ENCODE results near the gene RXRA.

The RXRA gene

DNA sequence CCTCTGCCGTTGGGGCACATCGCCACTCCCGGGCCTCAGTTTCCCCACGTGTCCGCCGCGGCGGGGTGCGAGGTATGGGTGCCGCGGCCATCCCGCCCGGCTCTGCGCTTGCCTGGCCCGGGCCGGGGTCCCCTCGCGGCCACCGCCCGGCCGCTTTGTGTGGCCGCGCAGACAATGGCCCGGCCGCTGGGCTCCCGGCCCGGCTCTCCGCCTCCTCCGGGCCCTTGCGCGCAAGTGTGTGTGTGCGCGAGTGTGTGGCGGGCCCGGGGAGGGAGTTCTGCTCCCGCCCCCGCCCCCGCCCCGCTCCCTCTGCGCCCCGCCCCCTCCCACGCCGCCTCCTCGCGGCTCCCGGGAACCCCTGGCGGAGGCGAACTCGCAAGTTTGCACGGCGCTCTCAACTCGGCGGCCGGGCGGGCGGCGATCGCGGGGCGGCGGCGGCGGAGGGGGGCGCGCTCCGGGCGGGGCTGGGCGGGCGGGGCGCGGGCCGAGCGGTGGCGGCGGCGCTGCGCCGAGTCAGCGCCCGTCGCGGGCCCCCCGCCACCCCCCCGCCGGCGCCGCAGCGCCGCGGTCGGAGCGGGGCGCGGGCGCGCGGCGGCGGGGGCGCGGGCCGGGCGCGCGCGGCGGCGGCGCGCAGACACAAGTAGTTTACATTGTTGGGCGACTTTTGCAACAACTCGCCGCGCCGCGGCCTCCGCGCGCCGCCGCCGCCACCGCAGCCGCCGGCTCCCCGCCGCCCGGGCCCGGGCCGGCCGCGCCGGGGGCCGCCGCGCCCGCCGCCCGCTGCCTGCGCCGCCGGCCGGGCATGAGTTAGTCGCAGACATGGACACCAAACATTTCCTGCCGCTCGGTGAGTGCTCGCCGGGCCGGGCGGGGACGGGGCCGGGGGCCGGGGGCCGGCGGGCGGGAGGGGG, at the start of gene RXRA:
RXRA (plus strand) TSS at position 643 of the 911 bp plus-strand sequence; CDS start at position 820, 177 bp downstream.
- no peak for DNase-seq (ENCODE audit: low read depth, low spot score)

DNA sequence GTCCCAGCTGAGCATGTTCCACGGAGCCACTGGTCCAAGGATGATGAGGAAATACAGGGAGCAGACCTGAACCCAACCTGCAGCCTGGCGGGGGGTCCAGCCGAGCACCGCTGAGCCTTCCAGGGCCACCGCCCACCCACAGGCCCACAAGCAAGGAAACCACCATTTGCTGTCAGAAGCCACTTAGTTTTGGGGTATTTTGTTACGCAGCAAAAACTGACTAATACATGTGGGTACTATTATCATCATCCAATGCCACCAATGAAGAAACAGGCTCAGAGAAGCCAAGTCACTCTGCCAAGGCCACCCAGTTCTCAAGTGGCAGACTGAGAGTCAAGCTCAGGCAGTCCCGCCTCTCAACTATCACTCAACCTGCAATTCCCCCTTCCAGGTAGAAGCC, 48.0 kb upstream of the RXRA start:
- no peak for DNase-seq (ENCODE audit: low read depth, low spot score)

DNA sequence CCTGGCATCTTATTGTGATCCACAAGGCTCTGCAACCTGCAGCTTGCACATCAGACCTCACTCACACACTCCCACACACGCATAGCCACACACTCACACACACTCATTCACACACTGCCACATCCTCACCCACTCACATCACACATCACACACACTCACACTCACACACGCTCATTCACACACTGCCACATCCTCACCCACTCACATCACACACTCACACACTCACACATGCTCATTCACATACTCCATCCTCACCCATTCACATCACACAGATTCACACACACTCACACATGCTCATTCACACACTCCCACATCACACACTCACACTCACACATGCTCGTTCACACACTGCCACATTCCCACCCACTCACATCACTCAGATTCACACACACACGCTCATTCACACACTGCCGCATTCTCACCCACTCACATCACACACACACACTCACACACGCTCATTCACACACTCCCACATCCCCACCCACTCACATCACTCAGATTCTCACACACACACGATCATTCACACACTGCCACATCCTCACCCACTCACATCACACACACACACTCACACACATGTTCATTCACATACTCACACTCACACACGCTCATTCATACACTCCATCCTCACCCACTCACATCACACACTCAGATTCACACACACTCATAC, 47.1 kb upstream of the RXRA start:
- no peak for DNase-seq (ENCODE audit: low read depth, low spot score)

DNA sequence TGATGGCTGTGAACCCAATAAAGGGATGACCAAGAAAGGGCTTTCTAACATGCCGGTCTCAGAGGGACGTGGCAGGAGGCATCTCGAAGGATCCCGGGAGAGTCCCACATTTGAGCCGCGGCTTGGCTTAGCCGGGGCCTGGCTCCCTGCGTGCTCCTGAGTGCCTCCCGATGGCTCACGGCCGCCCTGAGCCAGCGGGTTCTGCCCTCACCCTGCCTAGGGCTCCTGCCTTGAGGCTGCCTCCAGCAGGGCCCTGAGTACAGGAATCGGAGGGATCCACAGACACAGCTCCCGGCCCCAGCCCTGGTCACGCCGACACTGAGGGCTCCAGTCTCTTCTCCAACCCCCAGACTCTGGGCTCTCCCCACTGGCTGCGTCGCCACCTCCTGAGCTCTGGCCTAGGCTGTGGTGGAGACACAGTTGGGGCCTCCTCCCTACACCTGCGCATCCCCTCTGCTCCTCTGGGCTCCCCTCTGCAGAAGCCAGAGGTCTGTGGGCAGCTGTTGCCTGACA, 44.1 kb upstream of the RXRA start:
- no peak for DNase-seq (ENCODE audit: low read depth, low spot score)

DNA sequence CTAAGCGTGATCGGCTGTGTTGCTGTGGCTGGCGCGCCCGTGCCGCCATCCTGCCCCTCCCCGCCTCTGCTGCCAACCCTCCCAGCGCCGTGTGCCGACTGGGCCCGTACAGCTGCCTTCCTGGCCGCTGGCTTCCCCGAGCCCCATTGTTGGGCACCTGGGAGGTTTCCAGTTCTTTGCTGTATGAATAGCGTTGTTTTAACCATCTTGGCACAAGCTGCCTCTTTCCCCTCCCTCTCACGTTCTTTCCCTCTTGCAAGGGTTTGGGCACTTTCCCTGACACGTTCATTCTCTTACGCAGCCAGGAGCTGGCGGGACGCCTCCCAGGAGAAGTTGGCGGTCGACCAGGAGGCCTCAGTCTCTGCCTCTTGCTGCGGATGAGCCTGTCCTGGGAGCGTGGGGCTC, 43.1 kb upstream of the RXRA start:
- DNase-seq (ENCODE audit: low read depth, low spot score): no peak

DNA sequence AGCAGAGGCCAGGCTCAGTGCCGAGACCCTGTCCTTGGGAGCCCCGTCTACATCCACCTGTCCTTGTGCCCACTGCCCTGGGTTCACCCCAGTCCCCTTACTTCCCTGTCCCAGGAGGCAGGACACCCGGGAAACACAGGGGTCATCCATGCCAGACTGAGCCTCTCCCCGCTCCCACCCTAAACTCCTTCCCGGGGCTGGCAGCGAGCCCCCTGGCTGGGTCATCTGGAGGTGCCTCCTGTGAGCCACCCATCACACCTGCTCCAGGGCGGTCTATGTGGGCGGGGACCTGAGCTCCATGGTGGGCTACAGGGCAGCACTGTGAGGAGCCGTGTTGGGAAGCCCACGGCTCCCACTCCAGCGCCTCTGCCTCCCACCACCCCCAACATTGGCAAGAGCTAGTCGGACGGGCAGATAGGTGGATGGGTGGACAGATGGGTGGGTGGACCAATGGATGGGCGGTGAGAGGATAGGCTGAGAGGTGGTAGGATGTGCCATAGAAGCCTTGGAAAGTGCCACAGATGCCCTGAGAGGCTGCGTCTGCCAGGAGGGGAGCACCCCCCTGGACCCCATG, 42.5 kb upstream of the RXRA start:
- no peak for DNase-seq (ENCODE audit: low read depth, low spot score)

DNA sequence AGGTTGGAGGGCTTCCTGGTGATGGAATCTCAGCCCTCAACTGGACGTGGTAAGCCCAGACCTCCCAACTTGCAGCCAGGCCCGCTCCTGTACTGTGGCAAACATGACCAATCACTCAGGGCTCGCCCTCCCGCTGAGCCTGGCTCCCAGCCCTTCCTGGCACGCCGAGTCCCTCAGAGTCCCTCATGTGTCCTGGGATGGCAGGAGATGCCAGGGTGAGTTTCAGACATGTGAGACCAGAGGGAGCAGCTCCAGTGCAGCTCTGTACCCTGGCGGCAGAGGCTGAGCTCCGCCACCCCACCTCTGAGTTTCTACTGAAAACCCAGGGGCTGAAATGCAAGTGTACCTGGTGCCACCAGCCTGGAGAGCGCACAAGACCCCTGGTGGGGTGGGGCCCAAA, 42.0 kb upstream of the RXRA start:
- DNase-seq (ENCODE audit: low read depth, low spot score): no peak

DNA sequence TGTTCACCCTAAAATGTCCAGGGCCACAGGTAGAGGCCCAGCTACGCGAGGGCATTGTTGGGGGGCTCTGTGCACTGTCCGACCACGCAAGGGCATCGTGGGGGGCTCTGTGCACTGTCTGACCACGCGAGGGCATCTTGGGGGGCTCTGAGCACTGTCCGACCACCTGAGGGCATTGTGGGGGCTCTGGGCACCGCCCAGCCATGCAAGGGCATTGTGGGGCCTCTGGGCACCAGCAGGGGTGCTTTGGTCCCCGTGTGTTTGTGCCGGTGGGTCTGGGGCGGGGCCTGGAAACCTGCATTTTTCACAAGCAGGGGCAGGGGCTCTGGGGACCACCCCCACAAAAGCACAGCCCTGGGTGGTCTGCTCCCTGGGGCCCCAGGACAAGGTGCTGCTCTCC, 41.5 kb upstream of the RXRA start:
- DNase-seq (ENCODE audit: low read depth, low spot score): no peak

DNA sequence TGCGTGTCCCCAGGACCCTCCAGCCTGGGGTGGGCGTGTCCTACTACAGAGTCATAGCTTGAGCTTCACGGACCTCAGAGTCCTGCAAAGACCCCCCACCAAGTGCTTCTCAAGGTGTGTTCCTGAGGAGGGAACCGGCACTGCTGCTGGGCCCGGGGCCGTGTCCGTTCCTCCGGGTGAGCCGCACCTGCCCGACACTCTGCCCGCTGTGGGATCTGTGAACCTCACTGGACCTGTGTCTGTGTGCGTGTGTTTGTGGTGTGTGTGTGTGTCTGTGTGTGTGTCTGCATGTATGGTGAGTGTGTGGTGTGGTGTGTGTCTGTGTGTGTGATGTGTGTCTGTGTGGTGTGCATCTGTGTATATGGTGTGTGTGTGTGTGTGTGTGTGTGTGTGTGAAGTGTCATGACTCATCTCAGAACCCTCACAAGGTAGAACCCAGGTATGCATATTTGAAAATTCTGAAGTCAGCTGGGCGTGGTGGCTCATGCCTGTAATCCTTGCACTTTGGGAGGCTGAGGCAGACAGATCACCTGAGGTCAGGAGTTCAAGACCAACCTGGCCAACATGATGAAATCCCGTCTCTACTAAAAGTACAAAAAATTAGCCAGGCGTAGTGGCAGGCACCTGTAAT, 40.9 kb upstream of the RXRA start:
- DNase-seq (ENCODE audit: low read depth, low spot score): no peak

DNA sequence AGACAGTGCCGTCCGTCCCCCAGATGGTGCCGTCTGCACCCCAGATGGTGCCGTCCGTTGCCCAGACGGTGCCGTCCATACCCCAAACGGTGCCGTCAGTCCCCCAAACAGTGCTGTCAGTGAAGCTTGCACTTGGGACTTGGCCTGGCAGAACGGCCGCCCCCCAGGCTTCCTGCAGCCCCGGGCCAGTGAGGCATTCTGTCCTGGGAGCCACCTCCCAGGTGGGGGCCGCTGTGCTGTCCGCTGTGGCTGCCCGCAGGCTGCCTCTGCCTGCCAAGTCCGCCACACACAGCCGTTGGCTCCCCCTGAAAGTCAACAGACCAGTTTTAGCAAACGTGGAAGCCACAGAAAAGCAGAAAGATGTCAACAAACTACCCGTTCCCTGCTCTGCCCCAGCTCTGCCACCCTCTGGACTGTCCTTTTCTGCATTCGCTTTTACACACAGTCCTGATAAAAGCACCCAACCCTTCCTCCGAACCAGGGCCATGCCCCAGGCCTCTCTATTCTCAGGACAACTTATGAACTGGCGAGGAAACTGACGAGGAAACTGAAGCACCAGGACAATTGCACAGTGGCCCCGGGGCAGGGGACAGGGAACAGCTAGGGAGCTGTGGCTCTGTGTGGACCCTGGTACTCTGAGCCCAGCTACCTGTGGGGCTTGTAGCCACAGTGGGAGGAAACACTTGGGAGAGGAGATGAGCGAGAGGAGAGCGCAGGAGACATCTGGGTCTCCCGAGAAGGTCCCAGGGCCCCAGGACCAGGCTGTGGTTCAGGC, 39.6 kb upstream of the RXRA start:
- DNase-seq (ENCODE audit: low read depth, low spot score): no peak

DNA sequence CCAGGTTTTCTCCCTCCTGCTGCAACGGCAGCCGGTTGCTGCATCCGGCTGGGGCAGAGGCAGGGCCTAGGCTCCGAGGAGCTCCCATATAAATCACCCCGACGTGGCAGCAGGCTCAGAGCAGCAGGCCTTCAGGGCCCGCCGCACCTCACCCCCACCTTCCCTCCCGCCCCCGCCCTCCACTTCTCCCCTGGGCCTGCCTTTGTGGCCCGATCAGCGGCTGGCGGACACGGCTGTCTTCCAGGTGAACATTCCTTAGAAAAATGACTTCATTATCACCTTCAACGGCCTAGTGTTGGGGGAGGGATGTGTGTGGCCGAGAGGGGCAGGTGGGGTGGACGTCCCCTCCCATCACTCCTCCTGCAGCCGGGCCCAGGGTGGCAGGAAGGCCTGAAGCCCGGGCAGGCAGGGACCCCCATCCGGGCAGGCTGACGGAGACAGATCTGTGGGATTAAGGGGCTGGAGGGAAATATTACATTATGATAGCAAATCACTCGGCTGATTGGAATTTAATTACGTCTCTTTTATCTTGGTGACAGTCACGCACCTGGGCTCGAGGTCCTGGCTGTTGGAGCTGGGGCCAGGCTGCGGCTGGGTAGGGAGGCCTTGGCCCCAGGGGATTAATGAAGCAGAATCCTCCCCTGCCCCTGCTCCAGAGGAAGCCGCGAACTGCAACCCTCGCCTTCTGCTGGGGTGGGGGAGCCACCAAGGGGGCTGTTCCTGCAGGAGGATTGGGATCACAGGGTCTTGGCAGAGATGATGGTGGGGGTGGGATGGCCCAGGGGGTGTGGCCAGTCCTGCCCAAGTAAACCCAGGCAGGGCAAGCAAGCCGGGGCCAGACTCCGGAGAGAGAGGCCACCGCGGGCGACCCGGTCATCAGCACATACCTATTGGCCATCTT, 38.4 kb upstream of the RXRA start:
- no peak for DNase-seq (ENCODE audit: low read depth, low spot score)

DNA sequence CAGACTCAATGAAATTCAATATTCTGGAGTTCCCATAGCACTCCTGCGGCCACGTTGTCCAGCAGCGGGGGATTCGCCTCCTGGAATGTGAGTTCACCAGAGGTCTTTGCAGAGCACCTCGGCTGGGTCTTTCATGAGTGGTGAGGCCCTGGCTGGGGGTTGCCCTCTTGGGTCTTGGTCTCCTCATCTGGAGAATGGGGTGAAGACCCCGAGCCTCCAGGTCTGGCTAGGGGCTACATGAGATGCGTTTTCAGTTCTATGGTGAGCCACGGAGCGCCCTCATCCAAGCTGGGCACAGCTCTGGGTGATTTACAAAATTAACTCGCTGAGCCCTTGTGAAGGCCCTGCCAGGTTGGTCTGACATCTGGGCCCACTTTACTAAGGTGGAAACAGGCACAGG, 37.5 kb upstream of the RXRA start:
- no peak for DNase-seq (ENCODE audit: low read depth, low spot score)

DNA sequence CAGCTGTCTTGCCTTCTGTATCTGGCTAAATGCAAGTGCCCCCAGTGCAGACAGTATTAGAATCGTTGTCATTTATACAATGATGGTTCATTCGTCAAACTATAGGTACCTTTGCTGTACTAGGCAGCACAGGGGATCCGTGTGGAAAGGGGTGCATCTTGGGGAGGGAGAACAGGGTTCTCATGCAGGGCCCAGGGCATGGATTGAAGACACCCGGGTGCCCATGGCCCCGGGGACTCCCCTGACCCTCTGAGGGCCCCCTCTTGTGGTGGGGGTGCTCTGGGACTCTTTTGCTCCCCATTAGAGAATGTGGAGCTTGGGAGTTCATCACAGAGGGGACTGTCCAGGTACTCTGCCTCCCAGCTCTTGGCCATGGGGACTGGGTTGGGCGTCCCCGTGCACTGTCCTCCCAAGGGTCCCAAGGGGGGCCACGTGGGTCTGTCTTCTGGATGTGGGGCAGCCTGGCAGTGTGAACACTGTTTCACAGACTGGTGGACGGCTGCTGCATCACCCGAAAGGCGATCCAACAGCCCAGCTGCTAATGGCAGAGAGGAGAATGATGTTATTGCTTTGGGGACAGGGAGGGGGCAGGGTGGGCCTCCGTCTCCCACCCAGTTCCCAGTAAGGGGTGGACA, 36.9 kb upstream of the RXRA start:
- DNase-seq (ENCODE audit: low read depth, low spot score): no peak

DNA sequence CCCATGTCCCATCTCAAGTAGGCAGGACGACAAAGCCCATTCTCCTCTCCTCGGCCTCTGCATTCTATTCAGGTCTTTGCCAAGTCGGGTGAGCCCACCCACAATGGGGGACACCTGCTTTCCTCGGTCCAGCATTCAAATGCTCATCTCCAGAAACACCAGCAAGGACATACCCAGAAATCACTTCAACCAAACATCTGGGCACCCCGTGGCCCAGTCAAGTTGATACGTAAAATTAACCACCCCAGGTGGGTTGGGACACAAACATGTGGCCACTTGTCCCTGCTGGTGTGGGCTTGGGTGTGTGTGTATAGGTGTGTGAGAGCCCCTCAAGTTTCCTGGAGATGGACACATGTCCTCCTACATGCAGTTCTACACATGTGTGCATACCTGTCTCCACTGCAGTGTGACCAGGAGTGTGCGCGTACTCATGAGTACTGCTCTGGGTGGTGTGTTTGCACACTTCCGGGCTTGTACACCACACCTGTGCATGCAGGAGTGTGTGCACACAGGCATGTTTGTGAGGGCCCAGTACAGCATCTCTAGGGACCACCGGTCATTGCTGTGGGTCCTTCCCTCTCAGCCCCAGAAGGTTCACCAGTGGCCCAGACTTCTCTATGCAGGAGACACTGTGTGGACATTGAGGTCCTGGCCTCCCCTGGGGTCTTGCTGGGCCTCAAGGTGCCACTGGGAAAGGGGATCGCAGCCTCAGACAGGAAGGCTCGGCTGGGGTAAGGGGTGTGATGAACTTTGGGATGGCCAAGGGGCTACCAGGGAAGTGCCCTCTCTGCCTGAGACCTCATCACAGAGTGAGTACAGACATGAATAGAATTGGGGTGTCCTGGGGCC, 35.4 kb upstream of the RXRA start:
- no peak for DNase-seq (ENCODE audit: low read depth, low spot score)

DNA sequence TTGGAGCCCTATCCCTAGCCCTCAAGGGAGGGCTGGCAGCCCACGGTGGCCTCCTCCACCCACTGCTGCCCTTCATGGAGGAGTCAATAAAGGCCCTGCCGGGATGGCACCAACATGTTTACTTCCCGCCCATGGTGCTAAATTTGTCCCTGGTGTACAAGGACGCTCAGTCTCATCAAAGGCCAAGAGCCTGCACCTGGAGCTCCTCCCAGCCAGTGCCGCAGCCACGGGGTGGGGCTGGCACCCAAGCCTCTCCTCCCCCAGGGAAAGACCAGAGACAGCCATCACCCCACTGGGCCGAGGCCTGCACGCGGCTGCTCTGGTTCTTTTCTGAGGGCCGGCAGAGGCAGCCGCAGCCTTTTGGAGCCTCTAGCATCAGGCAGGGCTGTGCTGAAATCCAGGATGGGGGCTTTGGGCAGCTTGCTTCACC, 34.8 kb upstream of the RXRA start:
- no peak for DNase-seq (ENCODE audit: low read depth, low spot score)

DNA sequence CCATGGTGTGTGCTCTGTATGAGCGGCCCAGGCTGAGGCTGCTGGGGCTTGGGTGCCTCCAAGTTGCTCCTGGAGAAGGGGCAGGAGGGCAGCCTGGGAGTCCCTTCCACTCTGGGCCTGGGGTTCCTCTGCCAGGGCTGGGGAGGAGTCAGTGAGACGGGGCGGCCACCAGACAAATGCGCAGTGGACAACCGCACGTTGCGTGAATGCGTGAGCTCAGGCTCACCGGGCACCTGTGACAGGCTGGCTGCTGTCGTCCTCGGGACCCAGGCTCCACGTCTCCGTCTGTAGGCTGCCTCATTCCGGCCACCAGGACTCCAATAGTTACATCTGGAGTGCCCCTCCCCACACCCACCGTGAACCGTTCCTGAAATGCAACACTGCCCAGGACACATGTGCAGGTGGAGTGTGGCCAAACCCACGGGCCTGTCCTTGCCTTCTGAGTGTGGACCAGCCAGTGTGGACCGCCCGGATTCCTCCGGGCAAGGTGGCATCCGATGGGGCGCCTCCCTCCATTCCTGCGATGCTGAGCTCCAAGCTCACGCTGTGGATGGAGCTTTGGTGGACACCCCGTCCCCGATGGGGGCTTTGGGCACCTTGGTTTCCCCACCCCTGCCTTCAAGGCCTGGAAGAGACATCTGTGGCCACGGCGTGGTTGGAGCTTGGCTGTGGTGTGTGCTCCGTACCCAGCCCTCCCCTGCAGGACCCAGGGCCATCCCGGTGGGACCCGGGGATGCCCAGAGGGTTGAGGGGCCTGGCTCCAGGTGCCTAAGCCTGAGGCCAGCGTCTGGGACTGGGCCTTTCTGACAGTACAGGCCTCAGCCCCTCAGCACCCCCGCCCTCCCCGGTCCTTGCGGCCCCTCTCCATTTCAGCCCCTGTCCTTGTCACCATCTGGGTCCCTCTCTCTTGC, 34.0 kb upstream of the RXRA start:
- no peak for DNase-seq (ENCODE audit: low read depth, low spot score)

DNA sequence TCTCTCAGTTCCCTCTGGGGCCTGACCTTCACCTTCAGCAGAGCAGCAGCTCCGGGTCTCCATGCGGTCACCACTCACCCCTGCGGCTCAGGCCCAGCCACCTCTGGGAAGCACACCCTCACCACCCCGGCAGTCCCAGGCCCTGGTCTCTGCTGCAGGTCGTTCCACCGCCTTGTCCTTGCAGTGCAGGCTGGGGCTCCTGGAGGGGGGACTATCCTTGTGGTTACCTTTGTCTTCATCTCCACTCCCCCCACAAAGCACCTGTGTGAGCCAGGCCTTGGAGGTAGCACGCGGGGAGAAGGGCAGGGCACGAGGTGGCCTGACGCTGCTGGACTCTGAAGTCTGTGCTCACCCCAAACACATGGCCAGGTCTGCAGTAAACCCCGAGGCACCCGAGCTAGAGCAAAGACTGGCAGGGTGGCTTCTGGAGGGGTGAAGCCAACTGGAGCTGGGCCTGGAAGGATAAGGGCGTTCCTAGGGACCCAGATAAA, 33.2 kb upstream of the RXRA start:
- no peak for DNase-seq (ENCODE audit: low read depth, low spot score)

Data from activated naive CD8-positive, alpha-beta T cell treated with anti-CD3 and anti-CD28 coated beads, Interleukin-2, amount 50 U/mL, for 16 hours (primary cell).